Stomach smooth muscle (tissue), 2 donors: ENCODE results near the gene CCDC167.

Experiments
- H3K27ac ChIP-seq: one replicate; pipeline ENCODE4 v1.7.0; 2013; ENCODE audit warnings: mild to moderate bottlenecking, low read length, inconsistent platforms
- H3K27me3 ChIP-seq, 2 donors: one replicate each; pipeline ENCODE4 v1.7.0; 2013; ENCODE audit warnings: low read length in 2 of 2; ENCODE audit not compliant: insufficient read depth in 2 of 2, control insufficient read depth in 1 of 2
- H3K36me3 ChIP-seq, 2 donors: one replicate each; pipeline ENCODE4 v1.7.0; 2013; ENCODE audit warnings: low read length in 2 of 2; ENCODE audit not compliant: control insufficient read depth in 2 of 2, insufficient read depth in 2 of 2
- H3K4me1 ChIP-seq: one replicate; pipeline ENCODE4 v1.7.0; 2013; ENCODE audit warnings: low read length; ENCODE audit not compliant: control insufficient read depth, insufficient read depth
- H3K4me3 ChIP-seq, 2 donors: one replicate each; pipeline ENCODE4 v1.7.0; 2013; ENCODE audit warnings: low read length in 2 of 2
- H3K9ac ChIP-seq, 2 donors: one replicate each; pipeline ENCODE4 v1.7.0; 2013; ENCODE audit warnings: low read length in 2 of 2, mild to moderate bottlenecking in 1 of 2
- H3K9me3 ChIP-seq, 2 donors: one replicate each; pipeline ENCODE4 v1.7.0; 2013; ENCODE audit warnings: low read length in 2 of 2; ENCODE audit not compliant: control insufficient read depth in 2 of 2
- donor health status: healthy.
- donor health status: Pancreatic carcinoma.

CCDC167 gene

DNA sequence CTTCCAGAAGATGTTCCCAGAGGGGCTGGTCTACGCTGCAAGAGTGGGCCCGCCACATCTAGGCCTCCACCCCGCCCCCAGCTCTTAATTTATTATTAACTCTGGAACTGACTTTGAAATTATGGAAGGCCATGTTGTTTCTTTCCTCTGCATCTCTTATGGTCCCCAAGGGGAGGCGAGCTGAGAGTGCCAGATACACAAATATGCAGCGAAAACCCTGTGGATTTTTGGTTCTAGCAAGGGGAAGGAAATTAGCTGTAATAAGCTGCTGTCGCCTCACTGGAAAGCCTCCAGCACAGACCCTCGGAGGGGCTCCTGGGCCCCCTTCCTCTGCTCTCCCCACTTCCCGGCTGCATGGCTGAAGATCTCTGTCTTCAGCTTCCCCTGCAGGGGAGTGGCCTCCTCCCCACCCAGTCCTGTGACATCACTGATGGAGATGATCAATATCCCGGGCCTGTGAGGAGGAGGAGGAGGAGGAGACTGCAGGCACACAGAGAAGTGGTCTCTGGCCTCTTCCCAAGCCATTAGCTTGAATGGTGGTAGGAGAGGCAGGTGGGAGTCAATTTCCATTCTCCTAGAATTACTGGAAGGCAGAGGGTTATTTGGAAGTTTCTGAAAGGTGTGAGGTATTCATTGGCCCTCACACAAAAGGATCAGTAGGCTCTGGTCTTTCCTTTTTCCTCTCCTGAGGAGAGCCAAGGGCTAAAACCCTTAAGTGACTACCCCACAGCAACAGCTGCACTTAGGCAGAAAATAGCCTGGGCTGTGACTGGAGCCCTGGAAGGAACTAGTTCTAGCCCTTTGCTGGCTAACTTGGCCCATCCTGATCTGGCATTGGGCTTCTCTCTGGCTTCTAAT lies 39.7 kb upstream of the CCDC167 start:
- Histone ChIP-seq H3K4me3 (no peak overlapping the region), H3K9me3 (no peaks in the 10 kb centered on the region), H3K27me3 (peaks cover 21 to 24% of the 10 kb centered on the region in 2 donors), H3K4me1 (peaks cover 13% of the 10 kb centered on the region), H3K9ac (no peak overlapping the region), H3K36me3 (no peaks in the 10 kb centered on the region), H3K27ac (no peak overlapping the region)

DNA sequence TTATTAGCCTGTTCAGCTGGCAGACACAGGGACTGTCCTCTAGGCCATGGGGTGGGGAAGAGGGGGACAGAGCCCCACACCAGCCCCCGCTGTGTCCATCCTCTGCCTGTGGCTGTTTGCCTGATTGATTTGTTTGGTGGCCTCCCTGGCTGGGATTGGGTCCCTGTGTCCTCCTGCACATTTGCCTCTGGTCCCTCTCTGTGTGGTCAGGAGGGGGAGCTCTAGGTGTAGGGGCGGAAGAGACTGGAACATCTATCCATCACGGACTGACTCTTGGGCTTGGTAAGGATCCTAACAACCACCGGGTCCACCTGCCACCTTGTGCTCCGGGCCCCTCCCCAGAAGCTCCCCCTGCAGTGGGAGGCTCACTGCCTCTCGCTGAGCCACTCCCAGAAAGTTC lies 38.4 kb upstream of the CCDC167 start:
- H3K27ac ChIP-seq, result no peak overlapping the region
- no peak overlapping the region for H3K4me3 ChIP-seq
- no peaks in the 10 kb centered on the region for H3K36me3 ChIP-seq
- no peaks in the 10 kb centered on the region for H3K9me3 ChIP-seq
- no peak overlapping the region for H3K9ac ChIP-seq
- H3K27me3 ChIP-seq, result peaks cover 25 to 35% of the 10 kb centered on the region in 2 donors
- H3K4me1 ChIP-seq, result peaks cover 13% of the 10 kb centered on the region

DNA sequence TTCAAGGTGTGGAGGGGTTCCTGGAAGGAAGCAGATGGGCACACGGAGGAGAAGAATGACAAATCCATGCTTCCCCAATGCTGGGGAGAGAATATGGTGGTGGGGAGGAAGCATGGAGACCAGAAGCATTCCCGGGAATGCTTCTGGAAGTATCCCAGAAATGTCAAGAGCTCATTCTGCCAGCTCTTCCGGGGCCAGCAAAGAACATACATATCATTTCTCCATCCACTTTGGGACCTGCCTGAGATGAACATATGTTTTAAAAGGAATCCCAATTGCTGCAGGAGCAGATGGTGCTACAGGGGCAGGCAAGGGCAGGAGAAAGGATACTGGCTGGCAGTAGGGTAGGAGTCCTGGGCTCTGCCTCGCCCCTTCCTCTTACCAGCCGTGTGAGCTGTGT lies 37.9 kb upstream of the CCDC167 start:
- Histone ChIP-seq H3K27me3 (peaks cover 30 to 40% of the 10 kb centered on the region in 2 donors), H3K9ac (no peak overlapping the region)

DNA sequence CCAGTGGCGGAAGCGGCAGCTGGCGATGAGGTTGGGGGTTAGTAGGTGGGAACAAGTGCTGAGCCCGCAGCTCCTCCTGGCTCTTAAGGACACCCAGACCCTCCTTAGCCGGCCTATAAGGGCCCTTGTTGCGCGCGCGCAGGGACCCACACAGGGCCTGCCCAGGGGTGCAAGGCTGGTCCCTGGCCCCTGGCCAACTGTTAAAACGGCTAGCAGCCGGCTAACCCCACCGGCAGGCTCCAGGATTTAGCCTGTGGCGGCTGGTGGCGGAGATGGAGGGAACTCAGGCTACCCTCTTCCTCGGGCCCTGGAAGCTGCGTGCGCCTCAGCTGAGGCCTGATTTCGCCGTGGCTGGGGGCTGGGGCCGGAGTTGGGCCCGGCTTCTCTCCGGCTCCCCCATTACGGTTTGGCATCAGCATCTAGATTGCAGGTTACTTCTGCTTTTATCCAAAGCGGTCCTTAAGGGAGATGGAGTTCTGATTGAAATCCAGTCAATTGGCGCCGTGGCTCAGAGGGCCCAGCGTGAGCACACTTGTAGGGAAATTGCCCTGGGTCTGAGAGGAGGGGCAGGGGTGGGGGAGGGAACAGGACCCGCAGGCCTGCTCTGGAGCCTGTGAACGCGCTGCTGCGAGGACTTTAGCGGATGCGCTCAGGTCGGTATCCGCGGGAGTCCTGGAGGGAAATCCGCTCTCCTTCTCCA lies 36.9 kb upstream of the CCDC167 start:
- Histone ChIP-seq H3K4me3 (peak overlapping the region; percentile 58 to 62), H3K27ac (no peak overlapping the region), H3K36me3 (no peaks in the 10 kb centered on the region), H3K4me1 (peaks cover 13% of the 10 kb centered on the region), H3K9ac (no peak overlapping the region), H3K9me3 (no peaks in the 10 kb centered on the region), H3K27me3 (peaks cover 36 to 44% of the 10 kb centered on the region in 2 donors)

More for the DNA sequence above, 37.9 kb upstream of the CCDC167 start:
- Histone ChIP-seq H3K36me3 (no peaks in the 10 kb centered on the region), H3K4me1 (peaks cover 13% of the 10 kb centered on the region), H3K27ac (no peak overlapping the region), H3K9me3 (no peaks in the 10 kb centered on the region), H3K4me3 (no peak overlapping the region)

DNA sequence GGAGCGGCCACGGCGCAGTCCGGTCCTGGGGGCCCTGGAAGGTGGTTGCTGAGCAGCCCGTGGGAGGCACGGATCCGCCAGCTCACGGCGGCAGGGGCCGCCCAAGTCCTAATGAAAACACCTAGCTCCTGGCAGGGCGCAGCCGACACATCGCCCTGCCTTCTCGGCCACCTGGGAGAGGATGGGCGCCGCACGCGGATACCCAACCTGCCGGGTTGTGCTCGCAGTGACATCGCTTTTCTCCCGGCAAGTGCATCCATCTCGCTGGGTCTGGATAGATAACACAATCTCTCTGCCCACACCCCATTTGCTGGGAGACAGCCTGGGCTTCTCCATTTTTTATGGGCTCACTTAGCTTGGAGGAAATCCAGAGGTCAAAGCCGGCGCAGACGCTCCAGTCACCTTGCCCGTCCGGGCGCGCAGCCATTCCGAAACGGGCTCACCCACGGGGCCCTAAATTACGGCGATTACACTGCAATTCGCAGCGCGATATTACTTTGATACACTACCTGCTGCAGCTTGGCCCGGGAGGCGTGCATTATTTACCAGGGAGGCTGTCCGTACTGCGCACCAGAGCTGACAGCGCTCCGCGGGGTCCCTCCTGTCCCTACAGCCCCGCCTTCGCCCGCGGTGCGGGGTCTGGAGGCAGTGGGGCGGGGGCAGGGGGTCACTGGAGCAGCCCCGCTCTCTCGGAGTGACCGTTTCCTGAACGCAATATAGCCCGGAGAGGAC lies 36.2 kb upstream of the CCDC167 start:
- H3K9ac ChIP-seq, result no peak overlapping the region
- H3K4me1 ChIP-seq, result peaks cover 13% of the 10 kb centered on the region
- H3K9me3 ChIP-seq, result no peaks in the 10 kb centered on the region
- H3K4me3 ChIP-seq, result peak overlapping the region; percentile 58 to 62
- H3K27me3 ChIP-seq, result peaks cover 38 to 44% of the 10 kb centered on the region in 2 donors
- no peak overlapping the region for H3K27ac ChIP-seq
- H3K36me3 ChIP-seq, result no peaks in the 10 kb centered on the region

DNA sequence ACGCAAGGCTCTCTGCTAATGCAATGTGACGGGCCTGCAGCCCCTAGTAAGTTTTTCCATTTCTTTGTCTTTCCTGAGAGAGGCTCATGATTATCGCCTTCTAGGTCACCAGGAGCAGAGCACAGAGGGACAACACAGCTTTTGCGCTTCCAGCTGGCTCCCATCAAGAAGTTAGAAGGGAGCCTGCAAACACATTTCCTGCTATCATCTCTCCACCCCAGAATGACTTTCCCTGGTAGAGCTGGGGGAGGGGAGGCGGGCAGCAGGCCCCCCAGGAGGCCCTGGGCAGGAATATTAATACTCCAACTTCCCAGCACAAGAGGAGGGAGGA lies 35.7 kb upstream of the CCDC167 start:
- peaks cover 41 to 44% of the 10 kb centered on the region in 2 donors for H3K27me3 ChIP-seq
- H3K4me3 ChIP-seq, result peak overlapping the region; percentile 58 to 62

DNA sequence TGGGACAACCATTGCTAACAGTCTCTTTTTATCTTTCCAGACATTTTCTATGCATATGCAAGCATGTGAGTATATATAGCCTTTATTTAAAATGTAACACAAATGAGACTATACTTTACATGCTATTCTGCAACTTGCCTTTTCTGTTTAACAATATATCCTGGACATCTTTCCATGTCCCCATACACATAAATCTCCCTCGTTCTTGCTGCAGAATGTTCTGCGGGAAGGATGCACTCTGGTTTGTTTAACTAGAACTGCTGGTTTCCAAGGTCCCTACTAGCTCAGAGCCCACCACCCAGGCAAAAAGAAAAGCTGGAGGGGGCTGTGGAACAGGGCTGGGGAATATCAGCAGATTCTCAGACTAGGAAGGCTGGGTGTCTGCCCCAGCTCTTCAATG lies 35.2 kb upstream of the CCDC167 start:
- H3K27ac ChIP-seq, result no peak overlapping the region
- H3K9me3 ChIP-seq, result no peaks in the 10 kb centered on the region
- H3K9ac ChIP-seq, result no peak overlapping the region
- H3K4me3 ChIP-seq, result no peak overlapping the region
- peaks cover 13% of the 10 kb centered on the region for H3K4me1 ChIP-seq
- peaks cover 44% of the 10 kb centered on the region in 2 donors for H3K27me3 ChIP-seq
- H3K36me3 ChIP-seq, result no peaks in the 10 kb centered on the region

More for the DNA sequence above, 35.7 kb upstream of the CCDC167 start:
- no peak overlapping the region for H3K27ac ChIP-seq
- no peaks in the 10 kb centered on the region for H3K9me3 ChIP-seq
- no peak overlapping the region for H3K9ac ChIP-seq
- H3K4me1 ChIP-seq, result peaks cover 13% of the 10 kb centered on the region
- no peaks in the 10 kb centered on the region for H3K36me3 ChIP-seq

DNA sequence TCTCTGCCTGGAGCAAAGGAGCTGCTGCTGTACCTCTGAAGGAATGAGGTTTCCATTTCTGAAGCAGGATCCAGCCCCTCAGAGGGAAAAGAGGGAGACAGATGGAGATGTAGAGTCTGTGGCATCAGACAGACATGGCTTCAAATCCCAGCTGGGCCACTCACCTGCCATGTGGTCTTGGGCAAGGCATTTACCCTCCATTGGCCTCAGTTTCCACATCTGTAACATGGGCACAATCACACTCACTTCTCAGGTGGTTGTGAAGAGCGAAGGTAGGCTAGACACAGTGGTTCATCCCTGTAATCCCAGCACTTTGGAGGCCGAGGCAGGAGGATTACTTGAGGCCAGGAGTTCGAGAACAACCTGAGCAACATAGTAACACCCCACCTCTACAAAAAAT lies 32.4 kb upstream of the CCDC167 start:
- Histone ChIP-seq H3K9ac (no peak overlapping the region), H3K36me3 (no peaks in the 10 kb centered on the region), H3K4me1 (peaks cover 13% of the 10 kb centered on the region), H3K4me3 (no peak overlapping the region), H3K27ac (no peak overlapping the region), H3K9me3 (no peaks in the 10 kb centered on the region), H3K27me3 (peaks cover 48 to 51% of the 10 kb centered on the region in 2 donors)

DNA sequence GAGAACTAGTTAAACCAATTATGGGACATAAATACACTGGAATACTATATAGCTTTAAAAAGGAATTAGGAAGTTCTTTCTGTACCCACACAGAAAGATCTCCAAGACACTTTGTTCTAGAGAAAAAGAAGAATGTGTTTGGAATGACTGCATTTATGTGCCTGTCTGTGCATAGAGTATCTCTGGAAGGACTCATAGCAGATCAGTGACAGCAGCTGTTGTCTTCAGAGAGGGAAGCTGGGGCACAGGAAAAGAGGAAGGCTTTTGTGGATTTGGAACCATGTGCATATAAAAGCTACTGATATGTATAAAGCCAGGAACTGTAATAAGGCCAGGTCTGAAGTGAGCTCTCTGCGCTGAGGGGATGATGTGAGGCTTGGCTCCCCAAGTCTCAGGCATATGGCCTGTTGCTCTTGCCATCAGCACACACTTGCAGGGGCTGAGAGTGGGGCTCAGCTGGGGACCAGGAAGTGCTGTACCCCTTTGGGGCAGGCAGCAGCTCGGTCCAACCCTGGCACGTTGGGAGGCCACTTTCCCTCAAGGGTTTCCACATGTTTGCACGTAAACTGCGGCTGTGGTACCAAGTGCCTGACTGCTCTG lies 31.8 kb upstream of the CCDC167 start:
- H3K27me3 ChIP-seq, result peaks cover 46 to 48% of the 10 kb centered on the region in 2 donors
- H3K9me3 ChIP-seq, result no peaks in the 10 kb centered on the region
- H3K9ac ChIP-seq, result no peak overlapping the region
- H3K4me3 ChIP-seq, result no peak overlapping the region
- H3K36me3 ChIP-seq, result no peaks in the 10 kb centered on the region
- H3K4me1 ChIP-seq, result peaks cover 13% of the 10 kb centered on the region
- H3K27ac ChIP-seq, result no peak overlapping the region

DNA sequence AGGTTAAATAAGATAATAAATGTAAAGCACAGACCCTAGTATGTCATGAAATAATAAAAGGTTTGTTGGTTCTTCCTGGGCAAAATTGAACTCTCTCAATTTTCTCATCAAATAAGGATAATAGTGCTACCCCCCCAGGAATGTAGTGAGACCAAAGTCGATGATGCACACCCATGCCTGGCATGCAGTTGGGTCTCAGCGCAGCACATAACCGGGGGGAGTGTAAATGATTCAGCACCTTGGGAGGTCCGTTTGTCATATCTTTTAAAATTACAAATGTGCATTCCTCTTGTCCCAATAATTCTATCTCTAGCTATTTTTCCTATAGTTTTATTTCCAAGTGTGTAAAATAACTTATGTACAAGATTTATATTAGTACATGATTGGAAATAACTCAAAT lies 31.3 kb upstream of the CCDC167 start:
- Histone ChIP-seq H3K27me3 (peaks cover 41 to 45% of the 10 kb centered on the region in 2 donors), H3K9ac (no peak overlapping the region), H3K9me3 (no peaks in the 10 kb centered on the region), H3K36me3 (no peaks in the 10 kb centered on the region), H3K4me1 (peaks cover 8% of the 10 kb centered on the region), H3K4me3 (no peak overlapping the region), H3K27ac (no peak overlapping the region)
